Caki2 (cell line): ENCODE results near the gene SPATA31A5. TPM values are rescaled to one million over a fixed set of nuclear protein-coding genes. Genes with fewer than 3 reads are reported as not detected.
"Not testable (repeated sequence)": the region's sequence is repeated elsewhere in the genome, so short reads cannot be mapped to it uniquely, and the experiment has no call there.

Source experiments
- DNase-seq: peaks from one replicate; pipeline ENCODE4 v3.0.0-alpha.2; 2015; ENCODE audit warnings: low read depth
- in situ Hi-C: cut with HindIII; loops from 2 replicates; pipeline ENCODE4 v1.10.0; 2016; ENCODE audit warnings: low sequenced_read_pairs, low pct_unique_long_range_greater_than_20kb, mixed read lengths
- total RNA-seq: library from RNA; depleted of rRNA; stranded (reverse); fragments of >200 nt; shearing (Covaris generic); gene quantifications from 2 replicates; pipeline ENCODE4 v1.2.3, GENCODE V29; 2014; ENCODE audit warnings: low replicate concordance; rRNA removed

SPATA31A5 gene
- not detected in 2 replicates for total RNA-seq

DNA sequence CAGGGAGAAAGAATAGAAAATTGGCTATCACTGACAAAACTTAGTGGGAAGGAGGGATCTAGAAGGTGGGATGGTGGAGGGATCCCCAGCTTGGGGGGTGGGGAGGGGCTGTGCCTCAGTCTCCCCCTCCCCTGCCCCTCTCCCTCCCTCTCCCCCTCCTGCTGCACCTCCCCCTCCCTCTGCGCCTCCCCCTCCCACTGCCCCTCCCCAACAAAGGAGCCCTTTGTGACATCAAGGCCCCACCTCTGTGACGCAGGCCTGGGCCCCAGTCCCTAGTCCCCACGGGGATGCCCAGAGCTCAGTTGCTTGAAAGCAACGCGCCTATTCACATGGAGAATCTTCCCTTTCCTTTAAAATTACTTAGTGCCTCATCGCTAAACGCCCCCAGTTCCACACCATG is at the start of gene SPATA31A5:
TSS of gene SPATA31A5 (plus strand) at position 301 of the 400 bp plus-strand sequence. CDS start at position 330, 29 bp downstream.
- in situ Hi-C loops, DNase-seq: not testable (repeated sequence)

DNA sequence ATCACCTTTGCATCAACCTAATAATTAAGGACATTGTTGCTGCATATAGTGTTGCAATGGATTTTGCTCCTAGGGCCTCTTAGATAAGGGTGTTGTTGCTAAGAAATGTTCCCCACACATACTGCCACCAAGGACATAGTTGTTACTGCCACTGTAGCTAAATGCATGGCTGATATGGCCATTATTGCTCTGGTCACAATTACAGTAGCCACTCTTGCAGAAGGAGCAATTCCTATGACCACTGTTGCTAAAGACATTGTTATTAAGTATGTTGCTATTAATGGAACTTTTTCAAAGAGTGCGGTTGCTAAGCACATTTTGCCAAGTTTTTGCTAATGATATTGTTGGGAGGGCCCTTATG is 48.8 kb downstream of the SPATA31A5 start:
- DNase-seq, in situ Hi-C loops: not testable (repeated sequence)

DNA sequence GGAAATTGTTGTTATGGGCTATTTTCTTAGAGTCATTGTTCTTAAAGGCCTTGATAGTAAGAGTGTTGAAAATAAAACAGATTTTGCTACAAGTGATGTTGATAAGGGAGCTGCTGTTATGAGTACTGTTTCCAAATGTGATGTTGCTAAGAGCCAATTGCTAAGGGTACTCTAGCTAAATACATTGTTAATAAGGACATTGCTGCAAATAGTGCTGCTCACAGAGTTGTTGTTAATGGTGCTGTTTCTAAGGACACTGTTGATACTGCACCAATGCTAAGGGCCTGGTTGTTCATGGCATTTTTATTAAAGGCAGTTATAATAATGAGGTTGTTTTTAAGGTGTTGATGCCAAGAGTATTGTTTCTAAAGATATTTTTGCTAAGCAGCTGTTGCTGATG is 52.2 kb downstream of the SPATA31A5 start:
- in situ Hi-C loops, DNase-seq: not testable (repeated sequence)
